ENCODE measurements around the gene RGMB.

The RGMB gene

DNA sequence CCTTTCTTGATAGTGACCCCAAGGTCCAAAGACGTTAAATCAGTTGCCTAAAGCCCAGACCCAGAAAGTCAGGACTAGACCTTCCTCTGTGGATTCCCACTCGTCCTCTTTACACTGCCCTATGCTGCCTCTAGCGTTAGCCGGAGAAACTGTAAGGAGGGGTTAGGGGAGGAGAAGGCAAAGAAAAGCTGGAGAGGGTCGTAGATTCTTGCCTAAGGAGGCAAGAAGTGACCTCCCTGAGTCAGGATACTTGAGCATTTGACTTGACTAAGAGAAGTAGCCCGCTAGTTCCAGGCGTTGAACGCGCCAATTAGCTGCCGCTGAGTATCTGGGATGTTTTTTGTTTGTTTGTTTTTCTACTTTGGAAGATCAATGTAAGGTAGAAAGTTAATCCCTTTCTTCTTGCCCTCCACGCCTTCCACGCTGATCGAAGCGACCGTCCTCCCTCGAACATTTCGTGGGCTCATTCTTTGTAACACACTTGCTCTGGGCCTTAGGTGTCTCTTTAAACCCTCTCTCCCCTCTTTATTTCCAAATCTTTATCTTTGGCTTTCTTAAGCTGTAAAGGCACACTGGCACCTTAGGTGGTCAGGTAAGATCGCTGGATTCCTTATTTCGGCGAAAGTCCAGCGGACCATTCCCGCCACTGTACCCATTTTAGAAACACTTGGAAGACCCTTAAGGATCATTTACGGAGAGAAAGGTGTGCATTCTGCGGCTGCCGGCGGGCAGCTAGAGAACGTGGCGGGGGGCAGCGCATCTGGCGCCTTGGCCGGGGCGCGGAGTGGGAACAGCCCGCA is 5.1 kb upstream of the RGMB start (continued):
- no peak for TF ChIP-seq ZBTB48 (tag by site-specific recombination; IDR thresholded peaks at IDR 0.05)
- no peak for TF ChIP-seq ZNF350 (tag by site-specific recombination; IDR thresholded peaks at IDR 0.05)
- TF ChIP-seq ZNF169 (tag by site-specific recombination; IDR thresholded peaks at IDR 0.05), result no peak
- no peak for TF ChIP-seq TCF7L2 (IDR thresholded peaks at IDR 0.05; ENCODE audit: borderline replicate concordance, low read depth, low read length)
- no peak for TF ChIP-seq ZNF112 (tag by site-specific recombination; IDR thresholded peaks at IDR 0.05)
- TF ChIP-seq BCL11B (tag by site-specific recombination; IDR thresholded peaks at IDR 0.05; ENCODE audit: low read depth), result no peak
- TF ChIP-seq GFI1B (tag by site-specific recombination; IDR thresholded peaks at IDR 0.05), result no peak
- no peak for TF ChIP-seq ZNF610 (tag by site-specific recombination; IDR thresholded peaks at IDR 0.05; ENCODE audit: borderline replicate concordance)
- TF ChIP-seq ZEB2 (tag by site-specific recombination; IDR thresholded peaks at IDR 0.05), result peak; percentile 67; the same call in 1 of the 2 replicates
- TF ChIP-seq ZNF24 (tag by site-specific recombination; IDR thresholded peaks at IDR 0.05), result no peak
- no peak for TF ChIP-seq ZNF792 (tag by site-specific recombination; IDR thresholded peaks at IDR 0.05)
- TF ChIP-seq ZBTB21 (tag by site-specific recombination; IDR thresholded peaks at IDR 0.05), result no peak
- no peak for TF ChIP-seq SP3 (tag by site-specific recombination; IDR thresholded peaks at IDR 0.05)
- TF ChIP-seq ZNF292 (tag by site-specific recombination; IDR thresholded peaks at IDR 0.05; ENCODE audit: borderline replicate concordance, low read depth), result no peak
- TF ChIP-seq, protein P1, sequence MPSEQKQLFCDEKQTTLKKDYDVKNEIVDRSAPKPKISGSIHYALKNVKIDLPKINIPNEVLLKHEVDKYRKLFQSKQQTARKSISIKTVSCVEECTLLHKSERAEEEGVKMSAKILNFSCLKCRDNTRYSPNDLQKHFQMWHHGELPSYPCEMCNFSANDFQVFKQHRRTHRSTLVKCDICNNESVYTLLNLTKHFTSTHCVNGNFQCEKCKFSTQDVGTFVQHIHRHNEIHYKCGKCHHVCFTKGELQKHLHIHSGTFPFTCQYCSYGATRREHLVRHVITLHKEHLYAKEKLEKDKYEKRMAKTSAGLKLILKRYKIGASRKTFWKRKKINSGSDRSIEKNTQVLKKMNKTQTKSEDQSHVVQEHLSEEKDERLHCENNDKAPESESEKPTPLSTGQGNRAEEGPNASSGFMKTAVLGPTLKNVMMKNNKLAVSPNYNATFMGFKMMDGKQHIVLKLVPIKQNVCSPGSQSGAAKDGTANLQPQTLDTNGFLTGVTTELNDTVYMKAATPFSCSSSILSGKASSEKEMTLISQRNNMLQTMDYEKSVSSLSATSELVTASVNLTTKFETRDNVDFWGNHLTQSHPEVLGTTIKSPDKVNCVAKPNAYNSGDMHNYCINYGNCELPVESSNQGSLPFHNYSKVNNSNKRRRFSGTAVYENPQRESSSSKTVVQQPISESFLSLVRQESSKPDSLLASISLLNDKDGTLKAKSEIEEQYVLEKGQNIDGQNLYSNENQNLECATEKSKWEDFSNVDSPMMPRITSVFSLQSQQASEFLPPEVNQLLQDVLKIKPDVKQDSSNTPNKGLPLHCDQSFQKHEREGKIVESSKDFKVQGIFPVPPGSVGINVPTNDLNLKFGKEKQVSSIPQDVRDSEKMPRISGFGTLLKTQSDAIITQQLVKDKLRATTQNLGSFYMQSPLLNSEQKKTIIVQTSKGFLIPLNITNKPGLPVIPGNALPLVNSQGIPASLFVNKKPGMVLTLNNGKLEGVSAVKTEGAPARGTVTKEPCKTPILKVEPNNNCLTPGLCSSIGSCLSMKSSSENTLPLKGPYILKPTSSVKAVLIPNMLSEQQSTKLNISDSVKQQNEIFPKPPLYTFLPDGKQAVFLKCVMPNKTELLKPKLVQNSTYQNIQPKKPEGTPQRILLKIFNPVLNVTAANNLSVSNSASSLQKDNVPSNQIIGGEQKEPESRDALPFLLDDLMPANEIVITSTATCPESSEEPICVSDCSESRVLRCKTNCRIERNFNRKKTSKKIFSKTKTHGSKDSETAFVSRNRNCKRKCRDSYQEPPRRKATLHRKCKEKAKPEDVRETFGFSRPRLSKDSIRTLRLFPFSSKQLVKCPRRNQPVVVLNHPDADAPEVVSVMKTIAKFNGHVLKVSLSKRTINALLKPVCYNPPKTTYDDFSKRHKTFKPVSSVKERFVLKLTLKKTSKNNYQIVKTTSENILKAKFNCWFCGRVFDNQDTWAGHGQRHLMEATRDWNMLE (tag by site-specific recombination; conservative IDR thresholded peaks at IDR 0.05; ENCODE audit: low read depth), result no peak
- TF ChIP-seq, protein P2, sequence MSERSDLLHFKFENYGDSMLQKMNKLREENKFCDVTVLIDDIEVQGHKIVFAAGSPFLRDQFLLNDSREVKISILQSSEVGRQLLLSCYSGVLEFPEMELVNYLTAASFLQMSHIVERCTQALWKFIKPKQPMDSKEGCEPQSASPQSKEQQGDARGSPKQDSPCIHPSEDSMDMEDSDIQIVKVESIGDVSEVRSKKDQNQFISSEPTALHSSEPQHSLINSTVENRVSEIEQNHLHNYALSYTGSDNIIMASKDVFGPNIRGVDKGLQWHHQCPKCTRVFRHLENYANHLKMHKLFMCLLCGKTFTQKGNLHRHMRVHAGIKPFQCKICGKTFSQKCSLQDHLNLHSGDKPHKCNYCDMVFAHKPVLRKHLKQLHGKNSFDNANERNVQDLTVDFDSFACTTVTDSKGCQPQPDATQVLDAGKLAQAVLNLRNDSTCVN (tag by site-specific recombination; optimal IDR thresholded peaks at IDR 0.05), result no peak
- no peak for TF ChIP-seq ZBTB1 (tag by site-specific recombination; IDR thresholded peaks at IDR 0.05)
- TF ChIP-seq MYNN (tag by site-specific recombination; IDR thresholded peaks at IDR 0.05; ENCODE audit: borderline replicate concordance), result no peak
- TF ChIP-seq, protein P3, sequence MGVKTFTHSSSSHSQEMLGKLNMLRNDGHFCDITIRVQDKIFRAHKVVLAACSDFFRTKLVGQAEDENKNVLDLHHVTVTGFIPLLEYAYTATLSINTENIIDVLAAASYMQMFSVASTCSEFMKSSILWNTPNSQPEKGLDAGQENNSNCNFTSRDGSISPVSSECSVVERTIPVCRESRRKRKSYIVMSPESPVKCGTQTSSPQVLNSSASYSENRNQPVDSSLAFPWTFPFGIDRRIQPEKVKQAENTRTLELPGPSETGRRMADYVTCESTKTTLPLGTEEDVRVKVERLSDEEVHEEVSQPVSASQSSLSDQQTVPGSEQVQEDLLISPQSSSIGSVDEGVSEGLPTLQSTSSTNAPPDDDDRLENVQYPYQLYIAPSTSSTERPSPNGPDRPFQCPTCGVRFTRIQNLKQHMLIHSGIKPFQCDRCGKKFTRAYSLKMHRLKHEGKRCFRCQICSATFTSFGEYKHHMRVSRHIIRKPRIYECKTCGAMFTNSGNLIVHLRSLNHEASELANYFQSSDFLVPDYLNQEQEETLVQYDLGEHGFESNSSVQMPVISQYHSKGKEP (tag by site-specific recombination; IDR thresholded peaks at IDR 0.05), result no peak
- no peak for TF ChIP-seq YY1 (tag by site-specific recombination; IDR thresholded peaks at IDR 0.05)
- no peak for TF ChIP-seq ZNF768 (tag by site-specific recombination; IDR thresholded peaks at IDR 0.05)
- TF ChIP-seq, protein P4, sequence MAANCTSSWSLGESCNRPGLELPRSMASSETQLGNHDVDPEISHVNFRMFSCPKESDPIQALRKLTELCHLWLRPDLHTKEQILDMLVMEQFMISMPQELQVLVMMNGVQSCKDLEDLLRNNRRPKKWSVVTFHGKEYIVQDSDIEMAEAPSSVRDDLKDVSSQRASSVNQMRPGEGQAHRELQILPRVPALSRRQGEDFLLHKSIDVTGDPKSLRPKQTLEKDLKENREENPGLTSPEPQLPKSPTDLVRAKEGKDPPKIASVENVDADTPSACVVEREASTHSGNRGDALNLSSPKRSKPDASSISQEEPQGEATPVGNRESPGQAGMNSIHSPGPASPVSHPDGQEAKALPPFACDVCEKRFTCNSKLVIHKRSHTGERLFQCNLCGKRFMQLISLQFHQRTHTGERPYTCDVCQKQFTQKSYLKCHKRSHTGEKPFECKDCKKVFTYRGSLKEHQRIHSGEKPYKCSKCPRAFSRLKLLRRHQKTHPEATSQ (tag by site-specific recombination; IDR thresholded peaks at IDR 0.05), result no peak
- TF ChIP-seq SP7 (tag by site-specific recombination; IDR thresholded peaks at IDR 0.05), result peak; percentile 40; the same call in 1 of the 2 replicates
- no peak for TF ChIP-seq GLI2 (tag by site-specific recombination; IDR thresholded peaks at IDR 0.05; ENCODE audit: borderline replicate concordance, low read depth)
- peak; percentile 60; the same call in 1 of the 2 replicates for TF ChIP-seq ZNF660 (tag by site-specific recombination; IDR thresholded peaks at IDR 0.05)
- TF ChIP-seq GLIS1 (tag by site-specific recombination; IDR thresholded peaks at IDR 0.05), result no peak; the same call in 1 of the 2 replicates
- no peak for TF ChIP-seq ZNF138 (tag by site-specific recombination; IDR thresholded peaks at IDR 0.05; ENCODE audit: borderline replicate concordance)
- TF ChIP-seq ZNF777 (tag by site-specific recombination; IDR thresholded peaks at IDR 0.05; ENCODE audit: borderline replicate concordance), result peak; percentile 57; the same call in 1 of the 2 replicates
- TF ChIP-seq ZNF514 (tag by site-specific recombination; IDR thresholded peaks at IDR 0.05), result no peak
- peak; percentile 27; the same call in 1 of the 2 replicates for TF ChIP-seq GLIS2 (tag by site-specific recombination; IDR thresholded peaks at IDR 0.05)

All from HEK293 (cell line).